DND-41 (cell line): ENCODE data around the gene MRPL17.
"Not testable (repeated sequence)": the region's sequence is repeated elsewhere in the genome, so short reads cannot be mapped to it uniquely, and the experiment has no call there.

ENCODE experiments used
- ATAC-seq: fragments of 200-7000 bp; cut with Tn5 transposase; 3 replicates; pipeline ENCODE4 v1.9.1; 2021; ENCODE audit warnings: low read depth; ENCODE audit not compliant: insufficient read depth
- DNase-seq: peaks from one replicate; pipeline ENCODE4 v3.0.0-alpha.2; 2020
- H2AFZ ChIP-seq: 2 replicates; pipeline ENCODE4 v1.6.0; 2012; ENCODE audit warnings: low read depth, low read length
- H3K27ac ChIP-seq: 2 replicates; pipeline ENCODE4 v1.5.1; 2012; ENCODE audit warnings: low read length, inconsistent platforms
- H3K27me3 ChIP-seq: fragments of 200-600 bp; sonication (generic); 2 replicates; pipeline ENCODE4 v1.6.0; 2012; ENCODE audit warnings: low read length, mild to moderate bottlenecking, inconsistent platforms; ENCODE audit not compliant: insufficient read depth, poor library complexity
- H3K36me3 ChIP-seq: 2 replicates; pipeline ENCODE4 v1.5.1; 2012; ENCODE audit warnings: low read length, inconsistent platforms; ENCODE audit not compliant: insufficient read depth
- H3K4me1 ChIP-seq: 2 replicates; pipeline ENCODE4 v1.5.1; 2012; ENCODE audit warnings: mild to moderate bottlenecking, low read length; ENCODE audit not compliant: insufficient read depth
- H3K4me2 ChIP-seq: 2 replicates; pipeline ENCODE4 v1.6.0; 2012; ENCODE audit warnings: mild to moderate bottlenecking, moderate library complexity, low read length, inconsistent platforms; ENCODE audit not compliant: insufficient read depth
- H3K4me3 ChIP-seq, 2 experiments: fragments of 200-600 bp in 1 of 2; shearing (Covaris generic) in 1 of 2; 2 replicates each; pipeline ENCODE4 v1.5.1; 2012 to 2016; ENCODE audit warnings: inconsistent platforms in 2 of 2, low read length in 2 of 2, mild to moderate bottlenecking in 2 of 2, low read depth in 1 of 2, moderate library complexity in 1 of 2
- H3K79me2 ChIP-seq: 2 replicates; pipeline ENCODE4 v1.6.0; 2012; ENCODE audit warnings: low read length, inconsistent platforms; ENCODE audit not compliant: insufficient read depth
- H3K9ac ChIP-seq: 2 replicates; pipeline ENCODE4 v1.6.0; 2012; ENCODE audit warnings: low read depth, mild to moderate bottlenecking, inconsistent platforms, low read length, moderate library complexity
- H3K9me3 ChIP-seq: 2 replicates; pipeline ENCODE4 v1.5.1; 2012; ENCODE audit warnings: low read length, moderate library complexity, mild to moderate bottlenecking, inconsistent platforms; ENCODE audit not compliant: insufficient read depth, severe bottlenecking
- H4K20me1 ChIP-seq: 2 replicates; pipeline ENCODE4 v1.6.0; 2012; ENCODE audit warnings: low read length; ENCODE audit not compliant: insufficient read depth
- EZH2 ChIP-seq: IDR thresholded peaks from 3 replicates; pipeline ENCODE4 v1.6.1; 2012; ENCODE audit warnings: borderline replicate concordance, low read depth, mild to moderate bottlenecking, moderate library complexity, low read length, inconsistent platforms; ENCODE audit not compliant: severe bottlenecking
- TF ChIP-seq, protein P1 (sequence below): IDR thresholded peaks from 2 replicates; pipeline ENCODE4 v1.5.1; 2012; ENCODE audit warnings: borderline replicate concordance, low read length, moderate library complexity, mild to moderate bottlenecking; ENCODE audit not compliant: poor library complexity, severe bottlenecking; ENCODE audit errors: extremely low read depth

Gene MRPL17

DNA sequence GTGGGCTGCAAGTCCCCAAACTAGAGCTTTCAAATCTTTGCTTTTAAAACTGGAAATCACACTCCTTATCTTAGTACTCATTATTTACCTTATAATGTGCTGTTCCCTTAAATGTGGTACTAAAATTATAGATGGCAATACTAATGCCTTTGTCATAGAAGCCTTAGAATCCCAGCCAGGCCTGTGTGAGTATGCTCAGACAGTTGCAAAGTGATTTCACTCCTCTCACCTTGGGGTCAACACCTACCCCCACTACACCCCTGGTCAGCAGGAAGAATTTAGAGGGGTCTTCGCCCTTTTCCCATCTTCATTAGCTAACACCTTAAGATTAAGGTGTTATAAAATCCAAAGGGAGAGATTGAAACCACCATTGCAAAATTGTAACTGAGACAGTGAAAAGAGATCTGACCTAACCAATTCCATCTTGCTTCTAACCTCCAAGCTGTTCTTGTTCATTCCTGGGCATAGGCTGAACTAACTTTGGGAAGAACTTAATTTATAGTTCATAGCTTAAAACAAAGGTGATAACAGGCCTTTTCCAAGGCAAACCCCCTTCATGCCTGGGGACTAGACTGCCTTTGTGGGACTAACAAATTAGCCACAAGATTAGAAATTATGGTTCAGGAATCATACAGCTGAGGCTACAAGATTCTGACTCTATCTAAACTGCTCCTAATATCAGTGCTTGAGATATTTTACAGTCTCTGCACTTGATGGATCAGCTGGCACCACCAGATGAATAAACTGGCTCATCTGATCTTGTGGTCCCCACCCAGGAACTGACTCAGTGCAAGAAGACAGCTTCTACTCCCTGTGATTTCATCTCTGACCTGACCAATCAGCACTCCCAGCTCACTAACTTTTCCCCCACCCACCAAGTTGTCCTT, 10.4 kb upstream of the MRPL17 start:
- no peaks in the 10 kb centered on the region for H3K36me3 ChIP-seq
- no peaks in the 10 kb centered on the region for H3K79me2 ChIP-seq
- no peak overlapping the region for H2AFZ ChIP-seq
- ATAC-seq, result no peak
- no peak for DNase-seq
- no peaks in the 10 kb centered on the region for H3K27me3 ChIP-seq
- H3K27ac ChIP-seq, result no peak overlapping the region
- no peak overlapping the region for H3K4me2 ChIP-seq
- no peak overlapping the region for H3K9ac ChIP-seq
- H3K4me3 ChIP-seq, result no peak overlapping the region
- H3K4me1 ChIP-seq, result no peaks in the 10 kb centered on the region
- TF ChIP-seq, protein P1, sequence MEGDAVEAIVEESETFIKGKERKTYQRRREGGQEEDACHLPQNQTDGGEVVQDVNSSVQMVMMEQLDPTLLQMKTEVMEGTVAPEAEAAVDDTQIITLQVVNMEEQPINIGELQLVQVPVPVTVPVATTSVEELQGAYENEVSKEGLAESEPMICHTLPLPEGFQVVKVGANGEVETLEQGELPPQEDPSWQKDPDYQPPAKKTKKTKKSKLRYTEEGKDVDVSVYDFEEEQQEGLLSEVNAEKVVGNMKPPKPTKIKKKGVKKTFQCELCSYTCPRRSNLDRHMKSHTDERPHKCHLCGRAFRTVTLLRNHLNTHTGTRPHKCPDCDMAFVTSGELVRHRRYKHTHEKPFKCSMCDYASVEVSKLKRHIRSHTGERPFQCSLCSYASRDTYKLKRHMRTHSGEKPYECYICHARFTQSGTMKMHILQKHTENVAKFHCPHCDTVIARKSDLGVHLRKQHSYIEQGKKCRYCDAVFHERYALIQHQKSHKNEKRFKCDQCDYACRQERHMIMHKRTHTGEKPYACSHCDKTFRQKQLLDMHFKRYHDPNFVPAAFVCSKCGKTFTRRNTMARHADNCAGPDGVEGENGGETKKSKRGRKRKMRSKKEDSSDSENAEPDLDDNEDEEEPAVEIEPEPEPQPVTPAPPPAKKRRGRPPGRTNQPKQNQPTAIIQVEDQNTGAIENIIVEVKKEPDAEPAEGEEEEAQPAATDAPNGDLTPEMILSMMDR, result no peak
- TF ChIP-seq EZH2, result no peak
- no peaks in the 10 kb centered on the region for H4K20me1 ChIP-seq
- no peaks in the 10 kb centered on the region for H3K9me3 ChIP-seq

DNA sequence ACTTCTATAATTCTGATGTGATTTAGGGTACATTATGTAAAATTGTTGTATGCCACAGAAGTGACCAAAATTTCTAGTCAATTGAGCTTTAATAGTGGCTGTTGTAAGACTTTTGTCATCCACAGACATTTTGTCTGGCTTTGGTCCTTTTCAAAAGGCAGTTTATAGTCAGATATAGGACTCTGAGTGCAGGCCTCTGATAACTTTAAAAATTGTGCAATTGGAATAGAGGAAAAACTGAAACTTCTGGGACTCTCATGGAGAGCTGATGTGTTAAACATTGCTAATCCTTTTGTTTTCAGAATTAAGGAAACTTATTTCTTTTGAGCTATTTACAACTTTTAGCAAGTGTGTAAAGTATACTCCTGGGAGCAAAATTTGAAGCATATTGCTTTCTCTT, 9.0 kb upstream of the MRPL17 start:
- Histone ChIP-seq H3K27ac (no peak overlapping the region), H3K36me3 (no peaks in the 10 kb centered on the region), H3K9ac (no peak overlapping the region), H3K9me3 (no peaks in the 10 kb centered on the region), H4K20me1 (no peaks in the 10 kb centered on the region), H3K79me2 (no peaks in the 10 kb centered on the region), H3K4me1 (no peaks in the 10 kb centered on the region), H3K4me2 (no peak overlapping the region), H3K27me3 (no peaks in the 10 kb centered on the region), H2AFZ (no peak overlapping the region), H3K4me3 (no peak overlapping the region)
- no peak for ATAC-seq
- TF ChIP-seq, protein P1, result no peak
- TF ChIP-seq EZH2, result no peak
- no peak for DNase-seq

DNA sequence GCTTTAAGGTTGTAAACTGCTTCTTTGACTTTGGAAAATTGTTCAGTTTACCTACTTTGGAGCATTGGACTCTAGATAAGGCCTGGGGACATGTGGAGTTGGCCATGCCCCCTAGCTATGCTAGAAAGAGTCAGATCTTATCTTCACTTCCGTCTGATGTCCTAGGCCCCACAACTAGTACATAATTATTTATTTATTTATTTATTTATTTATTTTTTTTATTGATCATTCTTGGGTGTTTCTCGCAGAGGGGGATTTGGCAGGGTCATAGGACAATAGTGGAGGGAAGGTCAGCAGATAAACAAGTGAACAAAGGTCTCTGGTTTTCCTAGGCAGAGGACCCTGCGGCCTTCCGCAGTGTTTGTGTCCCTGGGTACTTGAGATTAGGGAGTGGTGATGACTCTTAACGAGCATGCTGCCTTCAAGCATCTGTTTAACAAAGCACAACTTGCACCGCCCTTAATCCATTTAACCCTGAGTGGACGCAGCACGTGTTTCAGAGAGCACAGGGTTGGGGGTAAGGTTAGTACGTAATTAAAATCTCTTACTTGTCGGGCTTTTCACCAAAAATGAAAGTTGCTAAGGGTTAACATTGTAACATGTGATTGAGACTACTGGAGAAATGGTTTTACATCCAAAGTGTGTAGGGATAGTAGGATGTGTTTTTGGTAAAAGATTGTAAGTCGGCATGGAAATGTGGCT, 7.4 kb upstream of the MRPL17 start:
- H3K79me2 ChIP-seq, H4K20me1 ChIP-seq, H3K27ac ChIP-seq, H3K9me3 ChIP-seq, DNase-seq, H3K4me3 ChIP-seq, ATAC-seq, H3K4me2 ChIP-seq, H3K36me3 ChIP-seq, H2AFZ ChIP-seq, H3K27me3 ChIP-seq, H3K9ac ChIP-seq, H3K4me1 ChIP-seq: not testable (repeated sequence)

- ATAC-seq (no peak), DNase-seq (no peak)
- H3K4me3 ChIP-seq, result no peak overlapping the region
- H3K9me3 ChIP-seq, result no peaks in the 10 kb centered on the region
- H3K4me1 ChIP-seq, result peaks cover 6% of the 10 kb centered on the region
- H3K9ac ChIP-seq, result no peak overlapping the region
- peaks cover 6% of the 10 kb centered on the region for H3K79me2 ChIP-seq
- no peak overlapping the region for H2AFZ ChIP-seq
- H3K27me3 ChIP-seq, result no peaks in the 10 kb centered on the region
- no peak overlapping the region for H3K4me2 ChIP-seq
- TF ChIP-seq, protein P1, result no peak
- no peak for TF ChIP-seq EZH2
- H3K36me3 ChIP-seq, result peaks cover 2% of the 10 kb centered on the region; the same call in 1 of the 2 replicates
- no peak overlapping the region for H3K27ac ChIP-seq
- H4K20me1 ChIP-seq, result no peaks in the 10 kb centered on the region
Measured at GRCh38 chr11:6687876-6688275, 4.7 kb upstream of the MRPL17 start.
